Measurements from ENCODE around the gene PANX2. TPM values are rescaled to one million over a fixed set of nuclear protein-coding genes. Genes with fewer than 3 reads are reported as not detected.
"Not testable (repeated sequence)": the region's sequence is repeated elsewhere in the genome, so short reads cannot be mapped to it uniquely, and the experiment has no call there.

The PANX2 gene
- polyA plus RNA-seq, 4 donors, result 0.76 to 2.2 (median 1.5) TPM

GRCh38 chr22:50146439-50147238 lies 23.9 kb upstream of the PANX2 start:
- DNase-seq (ENCODE audit: low read depth in 4 of 4, low spot score in 3 of 4), result peak in 1 of 4 donors; percentile 51

- DNase-seq (ENCODE audit: low read depth in 4 of 4, low spot score in 3 of 4), result not testable (repeated sequence)
Observed at GRCh38 chr22:50147258-50148165, 23.0 kb upstream of the PANX2 start.

- DNase-seq (ENCODE audit: low read depth in 4 of 4, low spot score in 3 of 4), result no peak
Observed at GRCh38 chr22:50148166-50148500, 22.4 kb upstream of the PANX2 start.

GRCh38 chr22:50148991-50149721 lies 21.4 kb upstream of the PANX2 start:
- no peak for DNase-seq (ENCODE audit: low read depth in 4 of 4, low spot score in 3 of 4)

- no peak for DNase-seq (ENCODE audit: low read depth in 4 of 4, low spot score in 3 of 4)
Observed at GRCh38 chr22:50150161-50151129, 20.1 kb upstream of the PANX2 start.

- no peak for DNase-seq (ENCODE audit: low read depth in 4 of 4, low spot score in 3 of 4)
Observed at GRCh38 chr22:50151571-50152537, 18.7 kb upstream of the PANX2 start.

- DNase-seq (ENCODE audit: low read depth in 4 of 4, low spot score in 3 of 4), result no peak
Observed at GRCh38 chr22:50153056-50153755, 17.3 kb upstream of the PANX2 start.

- DNase-seq (ENCODE audit: low read depth in 4 of 4, low spot score in 3 of 4), result no peak
Observed at GRCh38 chr22:50153756-50154140, 16.8 kb upstream of the PANX2 start.

GRCh38 chr22:50157709-50158375 lies 12.7 kb upstream of the PANX2 start:
- DNase-seq (ENCODE audit: low read depth in 4 of 4, low spot score in 3 of 4), result no peak

- no peak for DNase-seq (ENCODE audit: low read depth in 4 of 4, low spot score in 3 of 4)
Observed at GRCh38 chr22:50160947-50161346, 9.6 kb upstream of the PANX2 start.

- DNase-seq (ENCODE audit: low read depth in 4 of 4, low spot score in 3 of 4), result no peak
Observed at GRCh38 chr22:50161508-50162390, 8.8 kb upstream of the PANX2 start.

- no peak for DNase-seq (ENCODE audit: low read depth in 4 of 4, low spot score in 3 of 4)
Observed at GRCh38 chr22:50162391-50162956, 8.1 kb upstream of the PANX2 start.

- no peak for DNase-seq (ENCODE audit: low read depth in 4 of 4, low spot score in 3 of 4)
Observed at GRCh38 chr22:50165436-50166123, 5.0 kb upstream of the PANX2 start.

- DNase-seq (ENCODE audit: low read depth in 4 of 4, low spot score in 3 of 4), result no peak
Observed at GRCh38 chr22:50167689-50168489, 2.6 kb upstream of the PANX2 start.
